DMS53 (cell line): Measurements from ENCODE around the gene TTC8.
"Not testable (repeated sequence)": the region's sequence is repeated elsewhere in the genome, so short reads cannot be mapped to it uniquely, and the experiment has no call there.

Experiments
- DNase-seq: peaks from one replicate; lab custom pipeline; 2025; lab: John Stamatoyannopoulos, UW

TTC8 gene

DNA sequence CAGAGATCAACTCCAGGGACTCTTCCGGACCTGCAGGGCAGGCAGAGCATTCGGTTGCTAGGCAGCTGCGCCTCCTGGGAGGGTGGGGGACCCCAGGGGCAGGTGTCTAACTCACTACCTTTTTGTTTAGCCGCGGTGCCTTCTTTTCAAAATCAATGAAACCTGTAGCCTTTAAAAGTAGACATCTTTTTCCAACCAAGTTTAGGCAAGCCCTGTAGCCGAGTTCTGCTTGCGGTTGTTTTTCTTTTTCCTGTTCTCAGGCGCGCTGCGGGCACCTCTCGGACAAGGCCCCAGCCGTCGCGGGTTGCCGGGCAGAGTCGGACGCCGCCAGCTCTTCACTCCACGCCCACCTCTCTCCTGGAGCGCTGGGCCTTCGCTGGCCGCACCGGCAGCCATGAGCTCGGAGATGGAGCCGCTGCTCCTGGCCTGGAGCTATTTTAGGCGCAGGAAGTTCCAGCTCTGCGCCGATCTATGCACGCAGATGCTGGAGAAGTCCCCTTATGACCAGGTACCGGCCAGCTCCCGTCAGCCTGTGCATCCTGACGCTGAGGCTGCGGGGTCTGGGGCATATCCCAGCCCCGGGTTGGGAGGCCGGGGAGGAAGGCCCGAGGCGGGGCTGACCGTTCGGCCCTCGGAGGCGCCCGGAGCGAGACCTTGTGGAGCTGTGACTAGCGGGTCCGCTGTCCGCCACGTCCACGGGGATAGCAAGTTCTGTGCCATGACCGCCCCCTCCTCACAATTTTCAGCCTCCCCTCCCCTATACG lies at the start of gene TTC8:
TSS of gene TTC8 (plus strand) at position 338 of the 764 bp plus-strand sequence. CDS start at position 395, 57 bp downstream.
- DNase-seq, result peak; percentile 92

DNA sequence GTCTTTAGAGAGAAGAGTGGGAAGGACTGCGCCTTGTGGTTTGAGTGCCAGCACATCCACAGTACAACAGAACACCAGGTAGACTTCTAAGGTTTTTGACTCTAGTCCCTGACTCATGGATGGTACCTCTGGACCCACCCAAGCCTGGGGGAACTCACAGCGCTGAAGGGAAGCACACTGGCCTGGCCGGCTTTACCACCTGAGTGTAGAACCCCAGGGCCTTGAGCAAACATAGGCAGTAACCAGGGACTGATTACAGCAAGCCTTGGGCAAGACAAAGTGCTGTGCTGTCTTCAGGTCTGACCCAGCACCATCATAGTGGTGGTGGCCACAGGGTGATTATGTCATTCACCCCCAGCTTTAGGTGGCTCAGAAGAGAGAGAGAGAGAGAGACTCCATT lies 48.9 kb upstream of the TTC8 start:
- DNase-seq, result no peak

DNA sequence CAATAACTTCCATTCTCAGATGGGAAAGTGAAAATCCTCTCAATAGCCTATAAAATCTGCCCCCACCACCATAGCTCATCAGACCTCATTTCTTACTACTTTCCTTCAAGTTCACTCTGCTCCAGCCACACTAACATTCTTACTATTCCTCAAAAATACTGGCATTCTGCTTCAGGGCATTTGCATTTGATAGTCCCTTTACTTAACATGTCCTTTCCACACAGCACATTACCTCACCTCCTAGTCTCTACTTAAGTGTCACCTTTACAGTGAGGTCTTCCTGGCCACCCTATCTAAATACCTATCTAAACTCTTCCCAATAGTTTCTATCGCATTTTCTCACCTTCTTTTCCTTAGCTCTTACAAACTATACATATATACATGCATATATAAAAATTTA lies 38.5 kb upstream of the TTC8 start:
- DNase-seq, result no peak

DNA sequence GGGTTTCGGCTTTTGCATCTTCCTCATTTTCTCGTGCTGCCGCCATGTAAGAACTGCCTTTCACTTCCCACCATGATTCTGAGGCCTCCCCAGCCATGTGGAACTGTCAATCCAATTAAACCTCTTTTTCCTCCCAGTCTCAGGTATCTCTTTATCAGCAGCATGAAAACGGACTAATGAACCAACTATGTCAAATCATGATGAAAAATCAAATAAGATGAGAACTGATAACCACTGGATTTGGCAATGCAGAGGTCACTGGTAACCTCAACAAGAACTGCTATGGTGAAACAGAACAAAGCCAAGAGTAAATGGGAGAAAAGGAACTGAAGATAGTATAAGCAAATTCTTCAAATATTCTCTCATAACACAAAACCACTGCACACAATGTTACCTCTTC lies 37.7 kb upstream of the TTC8 start:
- no peak for DNase-seq

DNA sequence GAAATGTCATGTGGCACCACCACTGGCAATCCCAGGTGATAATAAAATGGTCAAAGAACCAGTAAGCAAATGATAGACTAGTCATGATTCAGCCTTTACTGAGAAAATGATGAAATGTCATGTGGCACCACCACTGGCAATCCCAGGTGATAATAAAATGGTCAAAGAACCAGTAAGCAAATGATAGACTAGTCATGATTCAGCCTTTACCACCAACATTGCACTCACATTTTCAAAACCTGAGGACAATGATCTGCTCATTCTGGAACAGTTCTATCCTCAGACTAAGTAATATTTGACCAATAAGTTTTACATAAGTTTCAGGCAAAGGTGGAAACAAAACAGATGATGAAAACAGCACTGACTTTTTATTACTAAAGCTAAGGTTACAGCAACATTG lies 34.9 kb upstream of the TTC8 start:
- DNase-seq, result not testable (repeated sequence)

DNA sequence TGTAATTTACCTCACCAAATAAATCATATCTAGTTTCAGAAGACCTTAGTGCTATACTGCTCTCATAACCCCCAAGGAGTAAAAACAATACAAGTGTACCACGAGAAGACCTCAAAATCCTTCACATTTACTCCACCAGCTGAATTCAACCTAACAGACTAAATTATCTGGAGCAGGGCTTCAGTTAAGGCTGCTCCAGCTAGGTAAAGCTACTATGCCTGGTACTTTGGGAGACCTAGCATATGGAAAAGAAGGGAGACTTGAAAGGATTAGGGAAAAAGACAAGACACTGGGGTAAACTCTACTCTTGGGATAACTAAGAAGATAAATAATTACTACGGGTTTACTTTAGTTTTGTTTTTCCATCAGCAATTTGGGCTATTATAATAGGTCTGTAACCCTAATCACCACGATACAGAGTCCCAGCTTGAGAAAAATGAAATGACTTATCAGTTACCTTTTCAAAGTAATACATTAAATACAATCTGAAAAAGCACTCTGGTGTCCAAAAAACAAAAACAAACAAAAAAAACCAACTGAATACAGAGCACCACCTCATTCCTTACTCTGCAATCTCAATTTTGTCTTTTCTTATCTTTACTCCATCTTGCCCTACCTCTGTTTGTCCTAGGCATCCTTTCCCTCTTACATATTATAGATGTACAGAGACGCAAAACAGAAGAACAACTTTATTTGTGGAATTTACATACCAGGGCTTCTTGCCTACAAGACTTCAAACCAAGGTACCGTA lies 33.8 kb upstream of the TTC8 start:
- DNase-seq, result no peak

DNA sequence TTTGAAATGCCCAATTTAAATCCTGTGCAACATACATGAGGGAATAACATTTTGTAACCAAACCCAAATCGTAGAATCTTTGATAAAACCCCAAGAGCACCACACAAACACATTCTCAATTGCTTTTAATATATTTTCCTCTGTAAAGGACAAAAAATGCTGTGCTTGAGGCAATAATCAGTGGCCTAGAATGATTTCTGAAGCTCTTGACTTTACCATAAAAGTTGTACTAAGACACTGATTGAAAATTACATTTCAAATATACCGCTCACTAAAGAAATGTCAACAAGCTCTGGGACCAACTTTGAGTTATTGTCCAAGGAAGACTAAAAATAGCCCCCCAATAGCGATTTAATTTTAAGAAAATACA lies 33.2 kb upstream of the TTC8 start:
- no peak for DNase-seq

DNA sequence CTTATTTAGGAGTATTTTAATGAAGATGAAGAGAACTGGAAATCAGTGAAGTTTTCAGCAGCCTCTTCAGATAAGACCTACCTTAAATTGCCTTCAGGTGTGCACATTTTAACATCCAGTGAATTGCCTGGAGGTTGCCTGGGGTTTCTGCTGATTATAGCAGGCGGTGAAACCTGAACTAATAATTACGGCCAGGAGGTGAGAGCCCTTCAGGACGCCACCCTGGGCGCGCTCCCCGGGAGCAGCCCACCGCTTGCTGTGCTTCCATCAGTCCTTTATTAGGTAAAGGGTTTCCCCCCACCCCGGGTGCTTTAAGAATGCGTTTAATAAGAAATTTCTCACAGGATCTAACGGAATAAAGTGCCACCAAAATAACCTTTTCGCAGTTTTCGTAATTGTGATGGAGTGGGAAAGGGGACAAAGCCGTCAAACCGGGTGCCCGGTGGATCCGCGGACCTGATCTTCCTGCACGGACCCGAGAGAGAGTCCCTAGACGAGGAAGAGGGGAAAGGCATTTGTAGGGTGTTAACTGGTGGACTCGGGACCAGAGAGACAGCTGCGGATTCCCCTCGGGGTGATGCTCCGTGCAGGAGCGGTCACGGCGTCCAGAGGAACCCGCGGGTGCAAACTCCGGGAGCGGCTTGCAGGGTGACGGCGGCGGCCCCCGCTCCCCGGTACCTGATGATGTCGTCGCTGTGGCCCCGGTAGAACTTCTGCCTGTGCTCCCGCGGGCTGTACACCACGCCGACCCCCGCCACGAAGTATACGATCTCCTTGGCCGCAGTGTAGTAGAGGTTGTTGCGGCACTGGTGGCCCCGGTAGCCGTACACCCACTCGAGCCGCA lies 32.6 kb upstream of the TTC8 start:
- DNase-seq, result peak; percentile 48

DNA sequence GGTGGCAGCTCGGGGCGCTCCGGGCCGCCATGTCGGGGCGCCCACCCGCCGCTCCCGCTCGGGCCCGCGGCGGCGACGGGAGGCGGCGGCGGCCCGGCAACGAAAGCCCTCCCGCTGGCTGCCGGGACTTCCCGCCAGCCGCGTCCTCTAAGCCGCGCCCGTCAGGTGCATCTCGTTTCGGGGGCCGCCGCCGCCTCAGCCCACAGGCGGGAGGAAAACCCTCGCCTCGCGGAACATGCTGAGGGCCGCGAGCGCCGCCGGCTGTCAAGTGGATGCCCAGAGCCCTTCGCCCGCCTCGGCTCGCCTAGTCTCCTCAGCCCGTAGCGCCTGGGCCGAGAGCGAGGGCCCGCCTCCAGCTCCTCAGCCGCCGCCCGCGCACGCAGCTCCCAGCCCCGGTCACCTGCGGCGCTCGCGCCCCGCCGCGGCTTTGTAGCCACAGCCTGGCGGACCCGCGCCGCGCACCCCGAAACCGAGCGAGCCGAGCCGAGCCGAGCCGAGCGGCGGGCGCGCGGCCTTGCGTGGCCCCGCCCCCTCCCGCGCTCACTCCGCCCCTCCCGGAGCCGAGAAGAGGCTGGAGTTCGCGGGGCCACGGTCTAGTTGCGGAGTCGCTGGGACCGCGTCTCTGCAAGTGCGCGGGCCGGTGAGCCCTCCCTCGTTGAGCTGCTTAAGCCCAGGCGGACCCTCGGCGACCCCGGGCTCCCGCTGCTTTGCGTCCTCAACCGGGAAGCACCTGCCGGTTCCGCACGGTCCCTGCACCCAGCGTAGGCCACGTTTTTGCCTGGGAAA lies 31.8 kb upstream of the TTC8 start, which contains the start of gene EML5:
TSS of gene EML5 (minus strand) at position 481 of the 786 bp plus-strand sequence. CDS start at position 31, 450 bp downstream.
- peak; percentile 91 for DNase-seq

DNA sequence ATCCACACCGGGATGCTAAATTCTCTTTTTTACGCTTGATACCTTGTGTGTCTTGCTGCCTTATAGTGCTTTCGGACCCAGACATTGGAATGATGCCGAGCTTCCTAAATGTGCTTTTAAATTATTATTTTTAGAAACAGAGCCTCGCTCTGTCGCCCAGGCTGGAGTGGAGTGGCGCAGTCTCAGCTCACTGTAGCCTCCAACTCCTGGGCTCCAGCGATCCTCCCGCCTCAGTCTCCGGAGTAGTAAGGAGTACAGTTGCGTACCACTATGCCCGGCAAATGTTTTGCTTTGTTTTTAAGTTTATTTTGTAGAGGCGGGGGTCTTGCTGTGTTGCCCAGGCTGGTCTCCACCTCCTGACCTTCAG lies 31.2 kb upstream of the TTC8 start:
- DNase-seq, result peak; percentile 37

DNA sequence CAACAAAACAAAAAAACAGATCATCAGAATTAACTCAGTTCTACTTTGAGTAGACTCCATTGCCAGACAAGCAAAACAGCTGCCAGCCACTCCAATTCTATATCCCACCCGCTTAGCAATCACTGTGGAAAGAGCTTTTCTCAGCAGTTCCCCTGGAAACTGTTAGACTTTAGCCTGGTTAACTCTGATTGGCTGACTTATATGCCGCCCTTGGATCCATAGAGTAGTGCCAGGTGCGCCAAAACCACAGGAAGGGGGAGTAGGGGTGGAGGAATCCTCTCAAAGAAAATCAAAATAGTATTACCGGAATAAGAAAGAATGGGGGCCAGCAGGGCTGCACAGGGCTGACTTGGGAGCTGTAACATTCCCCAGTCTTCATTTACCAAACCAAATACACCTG lies 26.3 kb upstream of the TTC8 start:
- peak; percentile 57 for DNase-seq

DNA sequence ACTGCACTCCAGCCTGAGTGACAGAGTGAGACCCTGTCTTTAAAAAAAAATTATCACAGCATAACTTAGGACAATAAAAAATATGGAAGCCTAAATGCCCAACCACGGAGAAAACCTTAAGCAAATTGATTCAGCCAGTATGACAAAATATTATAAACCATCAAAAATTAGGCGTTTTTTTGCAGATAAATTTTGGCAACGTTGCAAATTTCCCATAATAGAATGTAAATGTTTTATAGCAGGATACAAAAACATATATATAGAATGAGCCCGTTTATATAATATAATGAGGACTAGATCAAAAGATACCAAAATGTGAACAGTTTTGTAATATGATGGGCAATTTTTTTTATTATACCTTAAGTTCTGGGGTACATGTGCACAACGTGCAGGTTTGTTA lies 24.9 kb upstream of the TTC8 start:
- no peak for DNase-seq

DNA sequence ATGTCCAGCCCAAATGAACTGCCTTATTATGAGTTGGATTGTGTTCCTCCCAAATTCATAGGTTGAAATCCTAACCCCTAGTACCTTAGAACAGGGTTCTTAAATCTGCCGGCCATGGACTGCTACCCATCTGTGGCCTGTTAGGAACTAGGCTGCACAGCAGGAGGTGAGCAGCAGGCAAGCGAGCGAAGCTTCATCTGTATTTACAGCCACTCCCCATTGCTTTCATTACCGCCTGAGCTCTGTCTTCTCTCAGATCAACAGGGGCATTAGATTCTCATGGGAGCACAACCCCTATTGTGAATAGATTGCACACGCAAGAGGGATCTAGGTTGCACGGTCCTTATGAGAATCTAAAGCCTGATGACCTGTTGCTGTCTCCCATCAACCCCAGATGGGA lies 21.9 kb upstream of the TTC8 start:
- DNase-seq, result no peak

DNA sequence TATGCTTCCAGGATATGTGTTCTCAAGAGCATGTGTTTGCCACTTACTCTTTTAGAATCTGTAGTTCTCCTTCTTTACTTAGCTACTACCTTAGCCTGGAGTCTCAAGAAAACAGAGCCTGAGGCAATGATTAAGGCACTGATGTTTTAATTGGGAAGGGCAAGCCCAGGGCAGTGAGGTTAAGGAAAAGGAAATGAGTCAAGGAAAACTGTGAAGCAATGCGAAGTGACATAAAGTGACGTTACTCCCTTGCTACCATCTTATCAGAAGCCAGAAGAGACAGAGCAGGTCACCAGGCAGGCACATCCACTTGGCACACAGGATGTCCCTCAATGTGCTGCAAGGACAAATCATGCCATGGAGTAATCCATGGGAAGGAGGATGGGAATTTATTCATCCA lies 20.4 kb upstream of the TTC8 start:
- no peak for DNase-seq

DNA sequence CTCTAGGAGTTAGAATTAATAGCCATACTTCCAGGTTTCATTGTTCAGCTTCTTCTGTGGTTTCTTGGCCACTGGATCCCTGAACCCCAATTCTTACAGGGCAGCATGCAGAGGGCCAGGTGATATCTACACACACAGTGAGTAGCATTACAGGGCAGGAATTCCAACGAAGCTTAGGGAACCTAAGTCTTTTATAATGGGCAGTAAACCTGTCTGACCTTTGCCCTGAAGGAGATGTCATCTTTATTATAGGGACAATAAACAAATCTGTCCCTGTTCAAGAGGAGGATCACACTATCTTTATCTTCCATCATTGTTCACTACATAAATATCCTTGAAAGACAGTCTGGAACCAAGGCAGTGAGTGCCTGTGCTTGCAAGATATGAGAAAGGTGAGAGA lies 20.0 kb upstream of the TTC8 start:
- no peak for DNase-seq

DNA sequence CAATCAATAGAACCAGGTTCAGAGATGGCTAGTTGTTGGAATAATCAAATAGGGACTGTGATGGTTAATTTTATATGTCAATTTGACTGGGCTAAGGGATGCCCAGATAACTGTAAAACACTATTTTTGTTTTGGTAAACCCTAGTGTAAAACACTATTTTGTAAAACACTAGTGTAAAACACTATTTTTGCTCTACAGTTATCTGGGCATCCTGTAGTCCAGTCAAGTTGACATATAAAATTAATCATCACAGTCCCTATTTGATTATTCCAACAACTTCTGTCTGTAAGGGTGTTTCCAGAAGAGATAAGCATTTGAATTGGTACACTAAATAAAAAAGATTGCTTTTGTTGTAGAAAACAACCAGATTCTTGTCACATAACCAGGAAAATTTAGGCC lies 16.1 kb upstream of the TTC8 start:
- no peak for DNase-seq

DNA sequence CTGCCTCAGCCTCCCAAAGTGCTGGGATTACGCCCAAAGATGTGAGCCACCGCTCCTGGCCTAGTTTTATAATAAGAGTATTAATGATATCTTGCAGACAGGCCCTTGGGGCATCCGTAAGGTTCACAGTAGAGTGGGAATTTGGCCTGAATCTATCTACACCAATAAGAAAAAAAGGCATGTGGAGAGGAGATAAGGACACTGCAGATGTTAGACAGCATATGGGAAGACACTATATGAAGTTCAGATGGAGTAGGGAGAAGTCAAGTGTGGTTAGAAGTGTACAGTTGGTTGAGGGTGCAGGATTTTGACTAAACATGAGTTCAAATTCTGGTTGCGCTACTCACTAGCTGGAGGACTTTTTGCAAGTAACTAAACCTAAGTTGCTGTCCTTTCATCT lies 8.5 kb upstream of the TTC8 start:
- no peak for DNase-seq

DNA sequence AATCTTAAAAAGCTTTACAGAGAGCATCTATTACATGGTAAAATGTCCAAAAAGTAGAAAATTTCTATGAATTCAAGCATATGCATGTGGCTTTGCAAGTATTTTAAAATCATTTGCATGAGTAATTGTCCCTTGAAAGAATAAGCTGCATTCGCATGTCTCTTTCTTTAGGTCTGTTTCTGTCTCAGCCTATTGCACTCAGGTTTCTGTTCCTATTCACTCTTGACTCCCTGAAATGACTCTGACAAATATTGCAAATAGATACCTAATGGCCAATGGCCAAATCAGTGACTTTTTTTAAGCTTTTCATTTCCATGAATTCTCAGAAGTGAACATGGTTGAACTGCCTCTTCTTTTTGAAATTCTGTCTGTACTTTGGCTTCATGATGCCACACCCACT lies 6.4 kb upstream of the TTC8 start:
- no peak for DNase-seq

DNA sequence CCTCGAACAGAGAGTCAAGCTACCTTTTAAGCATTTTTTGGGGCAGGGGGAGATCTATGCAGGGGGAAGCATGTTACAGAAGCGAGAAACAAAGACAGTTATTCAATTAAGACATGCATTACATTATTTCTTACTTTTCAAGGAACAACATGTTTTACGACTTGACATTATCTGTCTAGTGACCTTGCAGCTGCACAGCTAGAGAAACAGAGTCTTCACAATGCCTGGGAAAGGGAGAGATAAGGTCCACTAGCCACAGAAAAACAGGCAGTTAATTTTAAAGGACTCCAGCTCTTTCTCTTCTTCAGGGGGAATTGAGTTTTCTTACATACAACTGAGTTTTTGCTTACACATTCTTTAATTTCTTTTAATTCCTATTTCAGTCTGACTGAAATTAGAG lies 4.8 kb upstream of the TTC8 start:
- not testable (repeated sequence) for DNase-seq

DNA sequence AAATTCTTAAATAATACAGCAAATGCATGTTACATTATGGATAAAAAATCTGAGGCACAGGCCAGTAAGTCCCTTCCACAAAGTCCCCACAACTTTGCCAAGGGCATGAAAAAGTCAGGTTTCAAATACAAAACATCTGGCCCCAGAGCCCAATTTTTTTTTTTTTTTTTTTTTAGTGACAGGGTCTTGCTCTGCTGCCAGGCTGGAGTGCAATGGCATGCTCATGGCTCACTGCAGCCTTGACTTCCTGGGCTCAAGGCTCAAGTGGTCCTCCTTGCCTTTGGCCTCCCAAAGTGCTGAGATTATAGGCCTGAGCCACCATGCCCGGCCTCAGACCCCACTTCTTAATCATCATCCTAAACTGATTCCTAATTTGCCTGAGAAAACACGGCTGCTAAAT lies 3.1 kb upstream of the TTC8 start:
- no peak for DNase-seq

DNA sequence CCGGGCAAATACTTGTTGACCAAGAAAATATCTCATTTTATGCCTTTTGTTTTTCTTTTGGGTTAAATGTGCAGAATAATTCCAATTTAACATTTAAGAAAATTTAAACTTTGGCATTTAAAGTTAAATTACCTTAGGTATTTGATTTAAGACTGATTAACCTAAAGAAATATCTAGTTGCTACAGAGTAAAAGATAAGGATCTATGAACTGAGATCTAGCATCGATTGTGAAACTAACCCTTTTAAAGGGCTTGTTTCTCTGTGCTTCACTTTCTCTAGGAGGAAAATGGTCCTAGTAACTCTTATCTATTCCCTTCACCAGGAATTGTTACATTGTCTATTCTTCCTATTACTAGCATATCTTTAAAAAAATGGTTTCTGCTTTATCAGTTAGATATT lies 2.6 kb upstream of the TTC8 start:
- no peak for DNase-seq

DNA sequence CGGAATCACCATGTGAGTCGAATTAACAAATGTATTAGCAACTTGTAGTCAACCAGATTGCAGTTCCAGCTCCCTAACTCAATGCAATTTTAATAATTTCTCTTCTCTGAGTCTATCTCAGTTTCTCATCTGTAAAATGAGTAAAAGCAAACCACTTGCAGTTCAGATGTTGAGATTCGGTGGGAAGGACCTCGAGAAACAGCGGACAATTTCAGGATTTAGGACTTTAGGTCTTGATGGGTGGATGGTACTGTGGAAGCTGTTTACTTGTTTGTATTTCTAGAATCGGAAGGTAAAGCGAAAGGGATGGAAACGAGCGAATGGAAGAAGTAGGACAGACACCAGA lies 510 bp upstream of the TTC8 start:
- no peak for DNase-seq
